ENCODE measurements around the gene FAM180A. TPM values are rescaled to one million over a fixed set of nuclear protein-coding genes. Genes with fewer than 3 reads are reported as not detected.

The FAM180A gene
- total RNA-seq, 1 experiment from 2014 or later = 0.18 TPM

GRCh38 chr7:135763261-135763660 is 14.6 kb upstream of the FAM180A start:
- peak in 1 of 2 experiments; percentile 76 for DNase-seq (ENCODE audit: low read depth in 1 of 2, low spot score in 2 of 2)
- H3K27me3 ChIP-seq (replicated peaks) = no peaks in the 10 kb centered on the region
- H3K36me3 ChIP-seq = no peaks in the 10 kb centered on the region
- H3K27ac ChIP-seq = peak overlapping the region; percentile 71
- no peaks in the 10 kb centered on the region for H3K9me3 ChIP-seq (replicated peaks)
- no peak overlapping the region for H3K4me3 ChIP-seq
- peaks cover 40% of the 10 kb centered on the region for H3K4me1 ChIP-seq (replicated peaks)

- Histone ChIP-seq H3K4me1 (replicated peaks) (peaks cover 47% of the 10 kb centered on the region), H3K4me3 (no peak overlapping the region), H3K36me3 (no peaks in the 10 kb centered on the region), H3K27me3 (replicated peaks) (no peaks in the 10 kb centered on the region), H3K27ac (peak overlapping the region; percentile 66), H3K9me3 (replicated peaks) (no peaks in the 10 kb centered on the region; the same call in 1 of the 2 replicates)
- DNase-seq (ENCODE audit: low read depth in 1 of 2, low spot score in 2 of 2) = peak; percentile 76 to 80
These were observed 13.3 kb upstream of the FAM180A start for GRCh38 chr7:135761751-135762488.

GRCh38 chr7:135759532-135759931 is 10.9 kb upstream of the FAM180A start:
- peaks cover 47% of the 10 kb centered on the region for H3K4me1 ChIP-seq (replicated peaks)
- H3K27me3 ChIP-seq (replicated peaks) = no peaks in the 10 kb centered on the region
- no peaks in the 10 kb centered on the region; the same call in 1 of the 2 replicates for H3K9me3 ChIP-seq (replicated peaks)
- H3K27ac ChIP-seq = no peak overlapping the region
- H3K4me3 ChIP-seq = no peak overlapping the region
- no peaks in the 10 kb centered on the region for H3K36me3 ChIP-seq
- no peak for DNase-seq (ENCODE audit: low read depth in 1 of 2, low spot score in 2 of 2)

- H3K36me3 ChIP-seq = no peaks in the 10 kb centered on the region
- peak overlapping the region; percentile 1; the same call in 1 of the 2 replicates for H3K4me3 ChIP-seq
- peak overlapping the region; percentile 46 for H3K27ac ChIP-seq
- no peaks in the 10 kb centered on the region for H3K27me3 ChIP-seq (replicated peaks)
- H3K4me1 ChIP-seq (replicated peaks) = peaks cover 42% of the 10 kb centered on the region
- peak in 1 of 2 experiments; percentile 53 for DNase-seq (ENCODE audit: low read depth in 1 of 2, low spot score in 2 of 2)
- H3K9me3 ChIP-seq (replicated peaks) = no peaks in the 10 kb centered on the region; the same call in 1 of the 2 replicates
These were observed 9.9 kb upstream of the FAM180A start for GRCh38 chr7:135758531-135758932.

- H3K36me3 ChIP-seq = no peaks in the 10 kb centered on the region
- H3K4me1 ChIP-seq (replicated peaks) = peaks cover 35% of the 10 kb centered on the region
- no peaks in the 10 kb centered on the region for H3K27me3 ChIP-seq (replicated peaks)
- DNase-seq (ENCODE audit: low read depth in 1 of 2, low spot score in 2 of 2) = peak in 1 of 2 experiments; percentile 52
- H3K9me3 ChIP-seq (replicated peaks) = no peaks in the 10 kb centered on the region; the same call in 1 of the 2 replicates
- peak overlapping the region; percentile 46 for H3K27ac ChIP-seq
- H3K4me3 ChIP-seq = peak overlapping the region; percentile 1; the same call in 1 of the 2 replicates
These were observed 9.3 kb upstream of the FAM180A start for GRCh38 chr7:135757719-135758411.

- H3K4me1 ChIP-seq (replicated peaks) = peaks cover 18% of the 10 kb centered on the region
- H3K27ac ChIP-seq = no peak overlapping the region
- no peaks in the 10 kb centered on the region for H3K27me3 ChIP-seq (replicated peaks)
- no peak for DNase-seq (ENCODE audit: low read depth in 1 of 2, low spot score in 2 of 2)
- no peaks in the 10 kb centered on the region; the same call in 1 of the 2 replicates for H3K9me3 ChIP-seq (replicated peaks)
- H3K36me3 ChIP-seq = no peaks in the 10 kb centered on the region
- no peak overlapping the region for H3K4me3 ChIP-seq
These were observed 7.6 kb upstream of the FAM180A start for GRCh38 chr7:135756191-135756590.

- no peak for DNase-seq (ENCODE audit: low read depth in 1 of 2, low spot score in 2 of 2)
These were observed 6.7 kb upstream of the FAM180A start for GRCh38 chr7:135755351-135755753.

GRCh38 chr7:135753616-135754413 is 5.2 kb upstream of the FAM180A start:
- H3K36me3 ChIP-seq = no peaks in the 10 kb centered on the region
- no peaks in the 10 kb centered on the region for H3K27me3 ChIP-seq (replicated peaks)
- H3K9me3 ChIP-seq (replicated peaks) = no peaks in the 10 kb centered on the region; the same call in 1 of the 2 replicates
- no peak overlapping the region for H3K4me3 ChIP-seq
- no peak for DNase-seq (ENCODE audit: low read depth in 1 of 2, low spot score in 2 of 2)
- no peak overlapping the region for H3K27ac ChIP-seq
- H3K4me1 ChIP-seq (replicated peaks) = peaks cover 12% of the 10 kb centered on the region

More at GRCh38 chr7:135755351-135755753, 6.7 kb upstream of the FAM180A start:
- Histone ChIP-seq H3K27ac (no peak overlapping the region), H3K9me3 (replicated peaks) (no peaks in the 10 kb centered on the region; the same call in 1 of the 2 replicates), H3K4me1 (replicated peaks) (peaks cover 16% of the 10 kb centered on the region), H3K27me3 (replicated peaks) (no peaks in the 10 kb centered on the region), H3K36me3 (no peaks in the 10 kb centered on the region), H3K4me3 (no peak overlapping the region)

GRCh38 chr7:135747366-135747765 is 1.2 kb downstream of the FAM180A start:
- peaks cover 33% of the 10 kb centered on the region for H3K4me1 ChIP-seq (replicated peaks)
- no peak overlapping the region for H3K27ac ChIP-seq
- DNase-seq (ENCODE audit: low read depth in 1 of 2, low spot score in 2 of 2) = no peak
- H3K4me3 ChIP-seq = no peak overlapping the region
- H3K9me3 ChIP-seq (replicated peaks) = no peaks in the 10 kb centered on the region
- no peaks in the 10 kb centered on the region for H3K27me3 ChIP-seq (replicated peaks)
- H3K36me3 ChIP-seq = no peaks in the 10 kb centered on the region

- Histone ChIP-seq H3K4me1 (replicated peaks) (peaks cover 33% of the 10 kb centered on the region), H3K27me3 (replicated peaks) (no peaks in the 10 kb centered on the region), H3K27ac (peak overlapping the region; percentile 88), H3K9me3 (replicated peaks) (no peaks in the 10 kb centered on the region), H3K4me3 (no peak overlapping the region), H3K36me3 (no peaks in the 10 kb centered on the region)
- peak; percentile 66 to 83 for DNase-seq (ENCODE audit: low read depth in 1 of 2, low spot score in 2 of 2)
These were observed 2.8 kb downstream of the FAM180A start for GRCh38 chr7:135745703-135746312.

GRCh38 chr7:135744938-135745702 is 3.5 kb downstream of the FAM180A start:
- Histone ChIP-seq H3K4me3 (no peak overlapping the region), H3K9me3 (replicated peaks) (no peaks in the 10 kb centered on the region)

GRCh38 chr7:135743907-135744731 is 4.5 kb downstream of the FAM180A start:
- DNase-seq (ENCODE audit: low read depth in 1 of 2, low spot score in 2 of 2) = no peak
- H3K36me3 ChIP-seq = no peaks in the 10 kb centered on the region
- no peaks in the 10 kb centered on the region for H3K9me3 ChIP-seq (replicated peaks)
- H3K4me3 ChIP-seq = no peak overlapping the region
- H3K4me1 ChIP-seq (replicated peaks) = peaks cover 33% of the 10 kb centered on the region
- no peaks in the 10 kb centered on the region for H3K27me3 ChIP-seq (replicated peaks)
- H3K27ac ChIP-seq = peak overlapping the region; percentile 88

More at GRCh38 chr7:135744938-135745702, 3.5 kb downstream of the FAM180A start:
- DNase-seq (ENCODE audit: low read depth in 1 of 2, low spot score in 2 of 2) = peak in 1 of 2 experiments; percentile 35
- peaks cover 33% of the 10 kb centered on the region for H3K4me1 ChIP-seq (replicated peaks)
- peak overlapping the region; percentile 88 for H3K27ac ChIP-seq
- no peaks in the 10 kb centered on the region for H3K36me3 ChIP-seq
- H3K27me3 ChIP-seq (replicated peaks) = no peaks in the 10 kb centered on the region

All from SJSA1 (cell line).